Esophagus mucosa (tissue), 1 donor: ENCODE results near the gene HDAC9. TPM values are rescaled to one million over a fixed set of nuclear protein-coding genes. Genes with fewer than 3 reads are reported as not detected.

Experiments
- ATAC-seq: fragments of 200-7000 bp; cut with Tn5 transposase; one replicate; pipeline ENCODE4 v1.9.1; 2020
- total RNA-seq: library from RNA; stranded (reverse); gene quantifications from one replicate; pipeline ENCODE4 v1.2.4, GENCODE V29; 2023
- donor health status: DM: yes; HTN: yes; CAD: no.

HDAC9 gene
- total RNA-seq, 1 donor from 2014 or later: 2.4 TPM

DNA sequence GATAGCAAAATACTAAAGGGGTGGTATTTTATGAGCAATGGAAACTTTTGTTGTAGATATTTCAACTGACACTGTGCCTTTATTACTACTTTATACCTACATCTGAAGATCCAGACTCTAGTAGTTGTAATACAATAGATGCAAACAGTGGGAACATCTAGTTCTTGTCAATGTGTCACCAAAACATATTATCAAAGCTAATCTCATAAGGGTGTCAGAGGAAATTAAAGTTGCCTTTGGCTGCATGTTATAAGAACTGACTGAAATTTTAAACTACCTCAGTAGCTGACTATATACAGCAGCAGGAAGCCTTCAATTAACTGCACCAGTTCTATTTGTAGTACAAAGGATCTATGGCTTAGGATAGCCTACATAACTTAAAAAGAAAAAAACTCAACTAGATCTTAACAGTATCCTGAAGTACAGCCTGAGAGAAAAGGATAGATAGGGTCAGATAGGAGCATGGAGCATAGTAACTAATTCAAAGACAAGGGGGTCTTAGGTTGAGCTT, 30.9 kb downstream of the HDAC9 start:
- no peak for ATAC-seq

DNA sequence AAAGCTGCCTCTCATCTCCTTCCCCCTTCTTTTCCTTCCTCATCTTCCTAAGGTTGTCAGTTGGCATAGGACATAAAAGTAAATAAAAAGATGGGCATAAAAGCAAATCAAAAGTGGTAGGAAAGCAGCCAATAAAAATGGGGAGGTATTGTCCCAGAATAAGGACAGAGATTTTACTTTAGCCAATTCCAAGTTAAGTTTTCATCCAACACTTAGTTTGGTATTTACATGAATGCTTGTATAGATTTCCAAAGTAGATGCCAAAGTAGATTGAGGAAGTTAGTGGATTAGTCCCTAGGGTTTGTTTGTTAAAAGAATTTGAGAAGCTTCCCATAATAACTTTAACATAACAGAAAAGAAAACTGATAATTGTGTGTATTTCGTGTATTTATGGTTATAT, 33.7 kb downstream of the HDAC9 start:
- ATAC-seq: no peak

DNA sequence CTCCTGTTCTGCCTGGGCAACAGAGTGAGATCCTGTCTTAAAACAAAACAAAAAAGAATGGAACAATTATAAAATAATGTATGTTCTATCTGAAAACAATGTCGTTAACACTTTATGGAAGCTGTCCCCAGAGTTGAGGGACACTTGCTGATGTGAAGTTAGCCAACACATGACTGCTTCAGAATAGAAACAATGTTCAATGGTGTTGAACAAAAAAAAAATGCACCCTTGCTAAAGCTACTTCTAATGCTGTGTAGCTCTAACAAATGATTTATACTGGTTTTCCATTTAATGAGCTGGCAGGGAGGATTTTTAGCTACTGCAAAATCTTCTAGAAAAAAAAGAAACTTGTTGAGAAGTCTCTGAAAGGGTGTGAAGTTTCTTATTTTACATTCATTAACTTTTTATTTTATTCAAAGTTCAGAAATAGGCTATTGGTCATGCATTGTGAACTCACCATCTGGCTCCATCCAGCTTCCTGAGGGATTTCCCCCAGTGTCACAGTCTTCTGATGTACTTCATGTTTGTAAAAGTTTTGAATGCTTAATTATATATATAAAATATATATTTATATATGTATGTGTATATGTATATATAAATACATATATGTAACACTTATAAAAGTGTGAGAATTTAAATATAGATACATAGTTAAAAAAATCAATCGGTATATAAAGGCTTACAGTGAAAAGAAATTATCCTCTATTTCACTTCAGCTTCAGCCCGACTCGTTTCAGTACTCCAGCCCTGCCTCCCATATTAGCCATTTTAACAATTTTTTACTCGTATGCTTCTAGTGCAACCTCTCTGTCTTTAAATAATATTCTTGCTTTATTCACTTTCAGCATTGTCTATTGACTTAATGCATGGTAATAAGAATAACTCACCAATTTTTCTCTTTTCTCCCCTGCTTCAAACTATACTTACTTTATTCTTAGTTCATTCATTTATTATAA, 35.0 kb downstream of the HDAC9 start:
- no peak for ATAC-seq

DNA sequence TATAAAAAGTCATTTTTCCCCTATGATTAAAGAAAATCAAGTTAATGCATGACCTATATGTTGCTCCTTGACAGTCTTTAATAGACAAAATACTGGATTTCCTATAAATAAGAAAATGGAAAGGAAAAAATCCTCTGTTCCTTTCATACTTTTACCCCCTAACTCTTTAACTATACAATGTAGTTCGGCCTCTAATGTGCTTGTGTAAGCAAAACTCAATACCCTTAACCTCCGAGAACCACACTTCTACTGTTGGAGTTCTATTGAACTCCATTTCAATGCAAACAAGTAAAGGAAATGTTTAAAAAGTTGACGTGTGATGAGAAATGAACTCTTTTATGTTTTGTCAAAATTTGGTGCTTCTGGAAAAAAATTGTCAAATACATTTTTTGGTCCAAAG, 36.0 kb downstream of the HDAC9 start:
- ATAC-seq: no peak

DNA sequence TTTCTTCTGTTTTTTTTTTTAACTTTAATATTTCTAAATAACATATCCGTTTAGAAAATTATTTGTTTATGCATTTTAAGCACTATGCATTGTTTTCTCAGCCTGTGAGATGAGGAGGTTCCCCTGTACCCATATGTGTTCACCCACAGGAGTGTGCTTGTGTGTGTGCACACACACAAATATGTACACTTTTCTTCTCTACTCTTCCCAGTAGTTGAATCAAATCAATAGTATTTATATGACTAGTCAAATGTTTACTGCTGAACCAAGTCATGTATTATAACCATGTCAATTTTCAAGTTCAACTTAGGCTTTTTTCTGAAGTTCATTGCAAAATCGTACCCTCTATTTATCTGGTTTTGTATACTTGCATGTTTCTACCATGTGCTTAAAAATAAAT, 37.3 kb downstream of the HDAC9 start:
- no peak for ATAC-seq

DNA sequence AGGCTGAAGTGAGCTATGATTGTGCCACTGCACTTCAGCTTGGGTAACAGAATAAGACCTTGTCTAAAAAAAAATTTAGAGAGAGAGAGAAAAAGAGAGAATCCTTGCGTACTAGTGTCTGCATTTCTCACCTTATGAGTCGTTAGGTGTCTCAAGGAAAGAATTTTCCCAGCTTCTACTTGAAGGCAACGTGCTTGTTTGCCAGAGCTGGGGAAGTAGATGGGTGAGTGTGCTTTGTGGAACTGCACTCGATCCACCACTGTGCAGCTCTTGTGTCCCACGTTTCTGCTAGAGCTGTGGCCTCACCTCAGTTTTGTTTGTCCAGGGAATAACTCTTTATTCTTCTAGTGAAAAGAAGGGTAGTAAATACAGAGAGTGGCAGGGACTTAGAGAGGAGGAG, 38.9 kb downstream of the HDAC9 start:
- ATAC-seq: no peak

DNA sequence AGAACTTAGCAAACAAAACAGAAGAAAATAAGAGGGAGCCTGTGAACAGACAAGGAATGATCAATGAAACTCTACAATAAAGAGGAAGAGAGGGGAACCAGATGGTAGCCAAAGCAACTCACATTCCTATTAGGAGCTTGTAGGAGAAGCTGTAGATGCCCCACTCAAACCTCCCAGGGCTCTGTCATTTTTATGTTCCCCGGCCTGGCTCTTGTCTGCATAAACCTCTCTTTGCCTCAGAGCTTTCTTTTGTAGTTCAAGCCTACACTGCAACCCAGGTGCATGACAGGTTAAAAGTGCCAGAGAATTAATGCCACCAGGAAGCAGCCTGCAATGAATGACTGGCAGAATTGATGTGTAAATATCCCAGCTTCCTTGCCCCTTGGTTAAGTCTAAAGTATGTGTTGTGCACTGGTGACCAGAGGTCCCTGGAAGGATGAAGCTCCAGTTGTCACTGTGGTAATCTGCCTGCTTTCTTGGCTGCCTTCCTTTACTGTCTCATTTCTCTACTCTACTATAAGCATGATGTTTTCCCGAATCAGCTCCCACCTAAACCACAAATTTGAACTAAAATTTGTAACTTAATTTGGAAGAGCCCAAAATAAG, 40.4 kb downstream of the HDAC9 start:
- ATAC-seq: no peak

DNA sequence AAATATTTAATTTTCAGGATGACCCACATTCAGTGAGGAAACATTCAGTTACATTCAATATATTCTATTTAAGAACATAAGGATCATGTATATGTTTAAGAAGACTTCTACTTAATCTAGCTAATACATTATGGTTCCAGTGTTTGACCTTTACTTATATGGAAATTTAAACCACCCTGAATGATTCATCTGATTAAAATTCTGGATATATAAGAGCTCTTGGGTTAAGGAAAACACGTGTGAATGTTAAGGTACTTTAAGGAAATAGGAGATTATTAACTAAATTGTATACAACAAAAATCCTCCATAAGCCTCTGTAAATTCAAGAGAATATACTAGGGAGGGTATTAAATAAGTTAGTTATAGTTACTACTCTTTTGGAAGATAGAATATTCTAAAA, 40.9 kb downstream of the HDAC9 start:
- no peak for ATAC-seq

DNA sequence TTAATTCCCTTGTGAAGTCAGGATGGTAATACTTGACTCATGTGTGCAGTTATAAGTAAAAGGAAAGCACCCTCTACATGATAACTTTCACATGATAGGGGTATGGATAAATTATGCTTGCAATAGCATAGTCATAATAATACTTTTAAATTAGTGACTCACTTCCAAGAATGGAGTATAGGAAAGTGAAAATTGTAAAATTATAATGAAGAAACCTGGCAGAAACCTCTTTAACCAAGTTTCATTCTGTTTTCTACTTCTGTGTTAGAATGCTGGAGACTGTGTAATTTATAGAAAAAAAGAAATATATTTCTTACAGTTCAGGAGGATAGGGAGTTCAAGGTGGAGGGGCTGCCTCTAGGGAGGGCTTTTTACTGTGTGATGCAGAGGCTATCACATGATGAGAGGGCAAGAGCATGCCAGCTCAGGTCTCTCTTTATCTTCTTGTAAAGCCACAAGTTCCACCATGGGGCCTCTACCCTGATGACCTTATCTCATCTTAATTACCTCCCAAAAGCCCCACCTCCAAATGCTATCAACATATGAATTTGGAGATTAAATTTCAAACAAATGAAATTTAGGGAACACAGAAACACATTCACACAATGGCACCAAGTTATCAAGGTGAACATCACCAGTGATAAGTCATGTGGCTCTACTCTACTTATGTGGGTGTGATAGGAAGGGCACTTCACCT, 43.2 kb downstream of the HDAC9 start:
- no peak for ATAC-seq

DNA sequence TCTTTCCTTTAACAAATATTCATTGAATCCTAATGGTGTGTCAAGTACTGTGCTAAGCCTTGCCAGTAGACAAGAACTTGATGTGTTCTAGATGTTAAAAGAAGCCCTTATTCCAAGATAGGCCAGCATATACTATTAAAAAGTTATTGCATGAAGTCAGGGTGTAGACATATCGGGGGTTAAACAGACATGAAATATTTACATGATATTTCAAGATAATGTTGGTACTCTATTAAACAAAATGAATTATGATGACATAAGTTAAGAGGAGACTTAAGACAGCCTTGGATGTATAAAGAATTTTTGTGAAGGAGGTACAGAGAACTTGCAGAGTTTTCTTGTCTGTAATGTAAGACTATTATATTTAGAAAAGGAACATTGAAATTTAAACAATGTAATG, 44.8 kb downstream of the HDAC9 start:
- no peak for ATAC-seq

DNA sequence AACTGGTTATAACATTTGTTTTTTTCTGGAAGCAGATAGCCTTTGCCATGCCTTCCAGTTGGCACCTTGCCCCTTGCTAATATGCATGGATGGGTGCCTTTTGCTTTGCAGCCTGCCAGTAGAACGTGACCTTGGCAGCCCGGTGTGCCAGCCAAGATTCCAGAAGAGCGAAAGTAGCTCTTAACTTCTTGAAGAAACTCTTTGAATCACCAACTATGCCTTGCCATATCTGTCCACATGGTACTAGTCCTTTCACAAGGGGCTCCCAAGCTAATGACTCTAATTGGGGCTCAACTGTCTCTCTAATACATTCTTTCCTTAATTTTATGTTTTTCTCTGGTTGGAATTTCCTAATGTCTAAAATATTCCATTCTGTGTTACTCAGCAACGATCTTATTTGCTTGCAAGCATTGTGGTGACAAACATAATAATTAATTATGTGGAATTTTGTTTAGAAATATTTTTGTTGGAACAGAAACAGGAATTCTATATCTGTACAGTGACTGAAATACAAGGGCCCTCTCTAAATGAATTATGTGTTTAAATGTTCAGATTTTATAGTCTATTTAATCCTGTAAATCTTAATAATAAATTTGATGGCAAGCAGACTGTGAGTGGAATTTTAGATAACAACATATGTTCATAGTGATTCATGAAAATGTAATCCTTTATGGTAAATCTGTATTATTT, 45.8 kb downstream of the HDAC9 start:
- ATAC-seq: no peak

DNA sequence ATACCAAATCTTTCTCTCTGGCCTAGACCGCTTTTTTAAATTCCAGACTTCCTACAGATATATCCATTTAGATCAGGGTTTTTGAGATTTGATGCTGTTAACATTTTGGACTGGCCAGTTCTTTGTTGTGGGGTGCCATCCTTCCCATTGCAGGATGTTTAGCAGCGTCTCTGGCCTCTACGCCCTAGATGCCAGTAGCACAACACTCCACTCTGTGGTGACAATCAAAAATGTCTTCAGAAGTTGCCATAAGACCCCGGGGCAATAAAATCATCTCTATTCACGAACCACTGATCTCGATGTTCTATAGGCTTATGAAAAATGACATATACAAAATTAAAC, 46.3 kb downstream of the HDAC9 start:
- no peak for ATAC-seq

DNA sequence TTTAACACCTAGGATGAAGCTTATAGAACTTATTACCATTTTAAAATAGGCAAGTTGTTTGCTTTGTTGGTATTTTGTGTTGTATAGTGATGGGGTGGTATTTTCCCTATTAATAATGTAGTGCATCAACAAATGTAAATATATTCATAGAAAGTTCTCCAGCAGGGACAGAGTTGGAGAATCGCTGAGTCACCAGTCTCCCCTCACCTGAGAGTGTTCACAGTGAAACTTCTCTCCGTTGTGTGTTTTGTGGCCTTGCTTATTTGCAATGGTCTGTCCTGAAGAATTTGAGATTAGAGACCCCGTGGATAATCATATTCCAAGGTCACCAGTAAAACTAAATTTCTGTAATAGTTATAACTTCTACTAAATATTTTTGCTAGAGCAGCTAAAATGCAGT, 51.0 kb downstream of the HDAC9 start:
- ATAC-seq: no peak

DNA sequence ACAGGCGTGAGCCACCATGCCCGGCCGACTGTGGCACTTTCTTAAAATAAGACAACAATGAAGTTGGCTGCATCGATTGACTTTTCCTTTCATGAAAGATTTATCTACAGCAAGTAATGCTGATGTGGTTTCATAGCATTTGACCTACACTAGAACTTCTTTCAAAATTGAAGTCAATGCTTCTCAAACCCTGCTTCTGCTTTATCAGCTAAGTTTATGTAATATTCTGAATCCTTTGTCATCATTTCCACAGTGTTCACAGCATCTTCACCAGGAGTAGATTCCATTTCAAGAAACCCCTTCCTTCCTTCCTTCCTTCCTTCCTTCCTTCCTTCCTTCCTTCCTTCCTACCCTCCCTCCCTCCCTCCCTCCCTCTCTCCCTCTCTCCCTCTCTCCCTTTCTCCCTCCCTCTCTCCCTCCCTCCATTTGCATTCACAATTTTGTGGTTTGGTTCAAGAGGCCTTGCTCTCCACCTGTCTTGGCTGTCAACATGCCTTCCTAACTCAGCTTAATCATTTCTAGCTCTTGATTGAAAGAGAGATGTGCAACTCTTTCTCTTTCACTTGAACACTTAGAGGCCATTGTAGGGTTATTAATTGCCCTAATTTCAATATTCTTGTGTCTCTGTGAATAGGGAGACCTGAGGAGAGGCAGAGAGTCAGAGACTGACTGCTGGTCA, 52.1 kb downstream of the HDAC9 start:
- no peak for ATAC-seq

DNA sequence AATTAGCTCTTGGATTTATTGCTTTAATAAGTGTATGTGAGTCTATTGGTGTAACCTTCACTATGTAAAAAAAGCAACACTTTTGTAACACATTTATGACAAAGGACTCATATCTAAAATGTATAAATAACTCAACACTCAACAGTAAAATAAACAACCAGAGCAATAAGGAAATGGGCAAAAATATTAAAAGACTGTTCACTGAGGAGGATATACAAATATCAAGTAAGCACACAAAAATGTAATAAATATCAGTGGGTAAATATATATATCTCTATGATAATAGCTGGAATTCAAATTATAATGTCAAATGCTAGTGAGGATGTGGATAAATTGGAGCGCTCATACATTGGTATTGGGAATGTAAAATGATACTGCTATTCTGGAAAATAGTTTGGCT, 53.0 kb downstream of the HDAC9 start:
- no peak for ATAC-seq

DNA sequence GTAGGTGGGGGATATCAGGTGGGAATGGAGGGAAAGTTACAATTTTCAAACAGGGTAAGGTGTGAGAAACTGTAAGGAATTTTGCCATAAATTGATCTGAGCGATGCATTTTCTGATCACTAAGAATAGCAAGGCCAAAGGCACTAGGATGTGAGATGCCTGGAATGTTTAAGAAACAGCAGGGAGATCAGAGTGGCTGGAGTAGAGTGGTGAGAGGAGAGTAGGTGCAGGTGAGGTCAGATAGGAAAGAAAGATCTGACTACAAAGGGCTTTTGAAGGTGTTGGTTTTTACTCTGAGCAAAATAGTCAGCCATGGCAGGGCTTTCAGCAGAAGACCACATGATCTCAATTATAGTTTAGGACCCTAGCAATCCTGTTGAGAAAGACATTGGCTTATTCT, 55.0 kb downstream of the HDAC9 start:
- ATAC-seq: no peak

DNA sequence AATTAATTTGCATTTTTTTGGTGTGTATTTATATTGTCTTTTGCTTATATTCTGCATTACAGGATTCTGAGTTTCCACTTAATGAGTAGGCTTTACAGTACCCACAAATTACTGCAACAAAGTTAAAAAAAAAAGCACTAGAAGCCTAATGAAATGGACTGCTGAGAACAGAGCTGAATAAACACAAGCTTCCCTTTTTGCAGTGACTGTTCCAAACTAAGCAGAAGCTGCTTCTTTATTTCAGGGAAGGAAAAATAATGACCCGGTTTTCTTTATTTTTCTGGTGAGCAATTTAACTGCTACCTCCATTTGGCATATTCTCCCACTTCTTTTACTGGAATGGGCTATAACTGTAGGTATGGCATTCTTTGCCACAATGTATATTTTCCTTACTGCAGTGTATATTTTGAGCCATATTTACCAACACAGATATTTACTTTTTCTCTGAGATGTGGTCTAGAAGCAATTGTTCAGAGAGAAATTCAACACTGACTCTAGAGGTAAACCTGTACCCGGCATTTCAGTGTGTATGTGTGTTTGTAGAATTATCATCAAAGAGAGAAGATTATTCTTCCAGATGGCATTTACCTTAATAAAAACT, 56.9 kb downstream of the HDAC9 start:
- ATAC-seq: no peak

DNA sequence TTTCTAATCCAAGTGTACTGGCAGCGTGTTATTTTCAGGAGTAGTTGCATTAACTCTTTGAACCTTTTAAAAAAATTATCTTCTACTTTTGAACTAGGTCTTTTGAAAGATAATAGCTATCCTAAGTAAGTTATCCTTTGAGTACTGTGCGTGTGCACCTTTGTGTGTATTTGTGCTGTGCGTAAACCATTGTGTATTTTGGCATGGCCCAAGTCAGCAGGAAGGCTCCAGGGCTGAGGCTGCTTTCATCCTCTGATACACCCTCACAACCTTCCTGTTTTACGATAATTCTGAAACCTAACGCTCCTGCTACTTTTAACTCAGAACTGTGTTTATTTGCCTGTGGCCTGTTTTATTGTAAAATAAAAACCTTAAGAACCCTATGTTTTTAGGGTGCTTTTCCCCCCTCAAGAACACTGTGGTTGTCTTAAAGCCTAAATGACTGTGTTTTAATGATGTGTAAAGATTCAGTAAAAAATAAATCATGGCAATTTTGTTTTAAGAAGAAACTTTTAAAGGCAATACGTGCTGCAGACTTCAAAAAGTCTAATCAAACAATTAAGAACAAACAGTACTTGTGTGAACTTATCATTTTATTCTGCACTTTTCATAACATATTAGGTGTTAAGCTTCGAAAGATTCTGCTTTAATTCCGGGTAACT, 57.5 kb downstream of the HDAC9 start:
- ATAC-seq: no peak

DNA sequence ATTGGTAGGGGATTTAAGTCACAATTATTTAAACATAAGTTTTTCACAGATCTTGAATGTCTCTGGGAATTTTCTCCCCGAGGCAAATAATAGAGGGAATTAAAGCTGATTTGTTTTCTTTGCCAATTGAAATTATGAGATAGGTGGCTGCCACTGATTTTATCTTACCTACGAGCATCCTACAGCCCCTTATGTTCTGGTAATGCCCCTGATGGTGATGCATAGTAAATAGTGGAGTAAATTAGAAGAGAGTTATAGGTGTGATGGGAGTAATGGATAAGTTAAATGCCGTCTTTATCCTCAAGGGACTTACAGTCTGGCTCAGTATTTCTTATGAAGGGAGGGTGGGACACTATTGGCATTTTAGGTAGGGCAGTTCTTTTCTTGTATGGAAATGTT, 58.1 kb downstream of the HDAC9 start:
- ATAC-seq: no peak

DNA sequence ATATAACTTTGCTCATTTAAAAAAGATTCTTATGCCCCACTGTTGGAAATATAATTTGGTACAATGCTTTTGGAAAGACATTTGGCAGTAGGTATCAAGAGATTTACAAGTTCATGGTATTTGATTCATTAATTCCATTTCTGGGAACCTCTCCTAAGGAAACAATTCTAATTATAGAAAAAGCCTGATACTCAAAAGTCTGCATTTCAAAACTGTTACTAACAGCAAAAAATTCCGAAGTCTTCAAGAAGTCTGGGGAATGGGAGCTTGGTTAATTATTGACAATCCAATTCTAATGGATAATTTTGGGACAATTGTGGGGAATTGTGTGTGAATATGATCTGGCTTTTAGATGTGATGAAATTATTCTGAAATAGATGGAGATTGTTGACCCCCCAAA, 59.6 kb downstream of the HDAC9 start:
- no peak for ATAC-seq

DNA sequence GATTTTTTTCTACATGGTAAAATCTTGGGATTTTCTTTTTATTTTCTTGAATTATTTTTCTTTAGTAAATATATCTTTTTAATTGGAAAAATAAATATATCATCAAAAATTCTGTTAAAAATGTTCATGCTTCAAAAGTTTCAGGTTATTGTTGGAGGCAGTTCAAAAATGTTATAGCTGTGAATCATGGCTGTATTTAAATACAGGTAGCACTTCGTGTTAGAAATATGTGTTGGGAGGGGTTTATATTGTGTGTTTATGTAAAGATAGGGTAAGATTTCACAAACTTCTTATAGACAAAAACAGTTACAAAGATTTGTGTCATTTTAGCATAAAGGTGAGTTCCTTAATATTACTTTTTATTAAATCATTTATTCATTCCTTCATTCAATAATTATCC, 60.4 kb downstream of the HDAC9 start:
- no peak for ATAC-seq
